ENCODE results near the gene FUZ.
A peak's percentile ranks its signal among the peaks of the same experiment; 100 is the strongest.

FUZ gene

GRCh38 chr19:49812997-49813861 is at the start of gene FUZ:
Gene FUZ, minus strand, starts transcription at chr19:49813292. Its CDS starts 186 bp downstream, at chr19:49813106.
- peak; percentile 43 to 99 (median 93) for DNase-seq

GRCh38 chr19:49862391-49863253 is 49.5 kb upstream of the FUZ start:
- no peak for DNase-seq

- DNase-seq, result no peak
These were observed 48.7 kb upstream of the FUZ start for GRCh38 chr19:49861541-49862378.

- DNase-seq, result peak in 3 of 51 donors; percentile 13 to 59 (median 36)
These were observed 48.0 kb upstream of the FUZ start for GRCh38 chr19:49861107-49861506.

GRCh38 chr19:49860336-49861102 is 47.4 kb upstream of the FUZ start:
- DNase-seq, result no peak

- no peak for DNase-seq
These were observed 46.7 kb upstream of the FUZ start for GRCh38 chr19:49859682-49860335.

- DNase-seq, result peak in 36 of 51 donors; percentile 8 to 79 (median 48)
These were observed 45.2 kb upstream of the FUZ start for GRCh38 chr19:49858088-49858985.

- no peak for DNase-seq
These were observed 44.7 kb upstream of the FUZ start for GRCh38 chr19:49857838-49858087.

- DNase-seq, result no peak
These were observed 44.2 kb upstream of the FUZ start for GRCh38 chr19:49857061-49857837.

GRCh38 chr19:49856574-49857021 is 43.5 kb upstream of the FUZ start:
- no peak for DNase-seq

GRCh38 chr19:49855676-49856573 is 42.8 kb upstream of the FUZ start:
- DNase-seq, result no peak

- DNase-seq, result no peak
These were observed 42.2 kb upstream of the FUZ start for GRCh38 chr19:49855277-49855675.

GRCh38 chr19:49854378-49855263 is 41.5 kb upstream of the FUZ start:
- no peak for DNase-seq

GRCh38 chr19:49853852-49854377 is 40.8 kb upstream of the FUZ start:
- DNase-seq, result no peak

GRCh38 chr19:49852631-49853126 is 39.6 kb upstream of the FUZ start:
- DNase-seq, result no peak

Data from hypothalamus (tissue), 51 donors.